ENCODE measurements around the gene TOP3A. TPM values are rescaled to one million over a fixed set of nuclear protein-coding genes. Genes with fewer than 3 reads are reported as not detected.

Gene TOP3A
- total RNA-seq, 1 experiment from 2014 or later = 35.3 TPM

Other genes starting within 250 kb of the TOP3A start
- 41.6 and 42.5 TPM in 2 replicates for gene DRG2, start 227.0 kb downstream of the TOP3A start, total RNA-seq (2014; rRNA removed; shearing (Covaris generic))
- gene MYO15A, start 206.2 kb downstream of the TOP3A start, total RNA-seq (2014; rRNA removed; shearing (Covaris generic)) = 0.06 and 0.30 TPM in 2 replicates
- 94.1 and 96.2 TPM in 2 replicates for gene ALKBH5, start 131.2 kb downstream of the TOP3A start, total RNA-seq (2014; rRNA removed; shearing (Covaris generic))
- 11.9 and 12.6 TPM in 2 replicates for gene LLGL1, start 89.4 kb downstream of the TOP3A start, total RNA-seq (2014; rRNA removed; shearing (Covaris generic))
- 175 and 179 TPM in 2 replicates for gene FLII, start 56.3 kb downstream of the TOP3A start, total RNA-seq (2014; rRNA removed; shearing (Covaris generic))
- 5.2 and 5.3 TPM in 2 replicates for gene MIEF2, start 54.3 kb downstream of the TOP3A start, total RNA-seq (2014; rRNA removed; shearing (Covaris generic))
- gene SMCR8, start 299 bp upstream of the TOP3A start, total RNA-seq (2014; rRNA removed; shearing (Covaris generic)) = 17.1 and 19.9 TPM in 2 replicates
- gene SHMT1, start 48.6 kb upstream of the TOP3A start, total RNA-seq (2014; rRNA removed; shearing (Covaris generic)) = 17.8 and 18.7 TPM in 2 replicates
- not detected in 2 replicates for gene EVPLL, start 62.8 kb upstream of the TOP3A start, total RNA-seq (2014; rRNA removed; shearing (Covaris generic))
- 0.72 and 0.89 TPM in 2 replicates for gene LGALS9C, start 161.8 kb upstream of the TOP3A start, total RNA-seq (2014; rRNA removed; shearing (Covaris generic))

Data from NCI-H460 (cell line).